Mesothelial cell of epicardium (in vitro differentiated cells): ENCODE data around the gene SLC23A1. TPM values are rescaled to one million over a fixed set of nuclear protein-coding genes. Genes with fewer than 3 reads are reported as not detected.

Experiments used
- DNase-seq, 2 experiments: peaks; one replicate each; pipeline ENCODE4 v3.0.0; 2021; ENCODE audit warnings: low spot score in 2 of 2; ENCODE audit not compliant: unreplicated experiment in 2 of 2
- H3K27ac Mint-ChIP-seq: 2 replicates; pipeline ENCODE4 v1.8.0; 2021; ENCODE audit warnings: mixed read lengths
- H3K27me3 Mint-ChIP-seq: 2 replicates; pipeline ENCODE4 v1.8.0; 2021; ENCODE audit warnings: low read depth, mixed read lengths
- H3K36me3 Mint-ChIP-seq: 2 replicates; pipeline ENCODE4 v1.8.0; 2021; ENCODE audit warnings: mixed read lengths
- H3K4me1 Mint-ChIP-seq: 2 replicates; pipeline ENCODE4 v1.8.0; 2021; ENCODE audit warnings: mixed read lengths
- H3K4me3 Mint-ChIP-seq: 2 replicates; pipeline ENCODE4 v1.8.0; 2021; ENCODE audit warnings: mild to moderate bottlenecking, moderate library complexity, mixed read lengths
- H3K9me3 Mint-ChIP-seq: 2 replicates; pipeline ENCODE4 v1.8.0; 2021; ENCODE audit warnings: mixed read lengths
- CTCF ChIP-seq: fragments of 200-600 bp; sonication (generic); IDR thresholded peaks from one replicate; pipeline ENCODE4 v1.5.0; 2021; ENCODE audit warnings: antibody characterized with exemption; ENCODE audit not compliant: unreplicated experiment
- total RNA-seq: library from RNA; stranded (reverse); gene quantifications from 3 replicates; pipeline ENCODE4 v1.2.1, GENCODE V29; 2021

SLC23A1 gene
- total RNA-seq, 1 donor from 2014 or later: not detected

- TF ChIP-seq CTCF: no peak
- no peak overlapping the region for H3K27ac Mint-ChIP-seq
- DNase-seq: no peak
- H3K4me3 Mint-ChIP-seq: no peak overlapping the region
- H3K4me1 Mint-ChIP-seq: peaks cover 17% of the 10 kb centered on the region
- H3K27me3 Mint-ChIP-seq: peaks cover 21% of the 10 kb centered on the region
- no peaks in the 10 kb centered on the region for H3K9me3 Mint-ChIP-seq
- peaks cover 4% of the 10 kb centered on the region for H3K36me3 Mint-ChIP-seq
Measured at GRCh38 chr5:139399501-139400121, 16.5 kb upstream of the SLC23A1 start.

GRCh38 chr5:139397921-139398320 lies 14.8 kb upstream of the SLC23A1 start:
- Mint-ChIP-seq H3K27me3 (peaks cover 36% of the 10 kb centered on the region), H3K4me1 (peaks cover 10% of the 10 kb centered on the region), H3K4me3 (no peak overlapping the region), H3K27ac (no peak overlapping the region), H3K36me3 (peaks cover 4% of the 10 kb centered on the region), H3K9me3 (no peaks in the 10 kb centered on the region)
- no peak for DNase-seq
- no peak for TF ChIP-seq CTCF

DNA sequence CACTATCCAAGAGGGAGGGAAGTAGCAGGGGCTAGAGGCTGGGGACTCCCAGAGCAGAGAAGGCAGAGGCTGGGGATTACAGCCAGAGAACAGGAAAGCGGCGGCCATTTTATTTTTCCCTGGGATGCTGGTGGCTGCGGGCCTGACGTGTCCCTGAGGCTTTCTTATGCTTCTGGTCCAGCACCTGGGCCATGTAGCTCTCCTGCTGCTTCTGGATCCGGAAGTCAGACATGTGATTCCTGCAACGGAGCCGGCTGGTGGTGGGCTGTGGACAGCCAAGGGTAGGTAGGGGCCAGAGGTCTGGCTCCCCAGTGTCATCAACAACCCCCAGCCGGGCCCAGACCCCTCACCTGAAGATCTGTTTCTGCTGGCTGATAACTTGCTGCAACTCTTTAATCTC lies 13.6 kb upstream of the SLC23A1 start:
- no peaks in the 10 kb centered on the region for H3K9me3 Mint-ChIP-seq

DNA sequence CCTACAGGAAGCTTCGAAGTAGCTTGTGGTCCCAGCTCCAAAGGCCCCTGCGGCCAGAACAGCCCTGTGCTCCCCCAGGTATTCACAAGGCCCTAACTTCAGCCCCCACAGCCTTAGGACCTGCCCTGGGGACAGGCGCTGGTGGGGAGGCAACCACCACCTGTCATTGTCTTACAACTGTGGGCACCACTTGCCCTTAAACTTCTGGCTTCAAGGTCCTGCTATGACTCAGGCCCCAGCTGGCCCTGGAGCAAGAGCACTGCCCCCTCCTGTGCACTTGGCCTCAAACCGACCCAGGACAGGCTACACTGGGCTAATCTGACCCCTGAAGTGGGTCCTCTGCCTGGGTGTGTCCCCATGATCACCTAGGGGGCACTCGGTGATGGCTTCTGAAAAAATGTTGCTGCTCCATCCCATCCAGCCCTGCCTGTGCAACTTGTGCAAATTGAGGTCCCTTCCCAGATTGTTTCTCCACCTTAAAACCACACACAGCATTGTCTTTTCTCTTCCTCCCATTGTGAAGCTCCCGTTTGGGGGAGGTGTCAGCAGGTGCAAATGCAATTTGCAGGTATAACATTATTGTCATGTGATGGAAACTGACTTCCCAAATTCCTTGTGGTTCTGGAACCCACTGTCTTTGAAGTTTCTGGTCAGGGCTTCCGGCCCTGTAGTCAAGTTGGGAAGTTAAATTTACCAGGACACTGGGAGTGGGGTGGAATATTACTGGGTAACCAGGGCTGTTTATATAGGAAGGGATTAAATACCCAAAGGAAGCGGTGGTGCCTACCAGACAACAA lies 12.9 kb upstream of the SLC23A1 start:
- Mint-ChIP-seq H3K4me3 (no peak overlapping the region), H3K36me3 (peaks cover 4% of the 10 kb centered on the region), H3K27ac (no peak overlapping the region), H3K9me3 (no peaks in the 10 kb centered on the region), H3K4me1 (peaks cover 13% of the 10 kb centered on the region), H3K27me3 (peaks cover 50% of the 10 kb centered on the region)
- no peak for TF ChIP-seq CTCF
- no peak for DNase-seq

More for the DNA sequence above, 13.6 kb upstream of the SLC23A1 start:
- Mint-ChIP-seq H3K4me1 (peaks cover 13% of the 10 kb centered on the region), H3K36me3 (peaks cover 4% of the 10 kb centered on the region), H3K4me3 (no peak overlapping the region), H3K27me3 (peaks cover 43% of the 10 kb centered on the region), H3K27ac (no peak overlapping the region)
- TF ChIP-seq CTCF: no peak
- no peak for DNase-seq

DNA sequence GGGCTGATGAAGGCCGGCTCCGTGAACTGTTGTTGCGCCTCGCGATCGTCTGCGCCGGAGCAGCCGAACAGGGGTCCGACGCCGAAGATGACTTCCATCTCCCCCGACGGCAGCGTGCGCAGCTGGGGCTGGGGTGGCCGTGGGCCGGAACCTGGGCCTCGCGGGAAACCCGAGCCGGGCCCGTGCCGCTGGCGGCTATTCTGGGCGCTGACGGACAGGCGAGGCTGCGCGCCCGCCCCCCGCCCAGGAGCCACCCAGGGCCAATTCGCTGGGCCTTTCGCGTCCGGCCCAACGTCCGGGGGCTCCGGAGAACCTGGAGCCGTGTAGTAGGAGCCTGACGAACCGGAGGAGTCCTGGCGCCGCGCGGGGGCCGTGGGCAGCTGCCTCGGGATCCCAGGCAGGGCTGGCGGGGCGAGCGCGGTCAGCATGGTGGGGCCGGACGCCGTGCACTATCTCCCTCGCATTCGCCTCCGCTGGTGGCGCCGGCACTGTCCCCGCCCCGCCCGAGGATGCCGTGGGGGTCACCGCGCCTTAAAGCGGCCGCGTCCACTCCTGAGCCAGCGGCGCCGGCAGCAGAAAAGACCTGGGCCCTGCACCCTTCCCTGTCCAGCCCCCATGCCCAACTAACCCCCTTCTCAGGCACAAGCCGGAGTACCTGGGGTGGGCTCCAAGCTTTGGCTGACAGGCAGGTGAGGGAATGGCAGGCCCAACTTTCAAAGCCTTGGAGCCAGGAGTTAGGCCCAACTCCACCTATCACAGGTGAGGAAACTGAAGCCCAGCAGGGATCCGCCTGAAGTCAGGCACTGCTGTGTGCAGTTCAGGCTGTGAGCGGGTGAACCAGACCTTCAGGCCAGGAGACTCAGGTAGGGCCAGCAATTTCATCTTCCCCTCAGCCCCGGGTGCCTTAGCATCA lies 11.8 kb upstream of the SLC23A1 start, which contains the start of gene PROB1:
Gene PROB1, minus strand, starts transcription at position 451 of the 913 bp plus-strand sequence. Its CDS starts 23 bp downstream, at position 428.
- H3K27ac Mint-ChIP-seq: no peak within 1 kb of the TSS
- peak within 1 kb of the TSS; percentile 68 for H3K4me3 Mint-ChIP-seq
- H3K36me3 Mint-ChIP-seq: peaks cover 4% of the 10 kb centered on the region
- H3K9me3 Mint-ChIP-seq: no peaks in the 10 kb centered on the region
- no peak for TF ChIP-seq CTCF
- no peak for DNase-seq
- peaks cover 61% of the 10 kb centered on the region for H3K27me3 Mint-ChIP-seq
- H3K4me1 Mint-ChIP-seq: peaks cover 13% of the 10 kb centered on the region
